ENCODE results near the gene MAN1B1.

DNA sequence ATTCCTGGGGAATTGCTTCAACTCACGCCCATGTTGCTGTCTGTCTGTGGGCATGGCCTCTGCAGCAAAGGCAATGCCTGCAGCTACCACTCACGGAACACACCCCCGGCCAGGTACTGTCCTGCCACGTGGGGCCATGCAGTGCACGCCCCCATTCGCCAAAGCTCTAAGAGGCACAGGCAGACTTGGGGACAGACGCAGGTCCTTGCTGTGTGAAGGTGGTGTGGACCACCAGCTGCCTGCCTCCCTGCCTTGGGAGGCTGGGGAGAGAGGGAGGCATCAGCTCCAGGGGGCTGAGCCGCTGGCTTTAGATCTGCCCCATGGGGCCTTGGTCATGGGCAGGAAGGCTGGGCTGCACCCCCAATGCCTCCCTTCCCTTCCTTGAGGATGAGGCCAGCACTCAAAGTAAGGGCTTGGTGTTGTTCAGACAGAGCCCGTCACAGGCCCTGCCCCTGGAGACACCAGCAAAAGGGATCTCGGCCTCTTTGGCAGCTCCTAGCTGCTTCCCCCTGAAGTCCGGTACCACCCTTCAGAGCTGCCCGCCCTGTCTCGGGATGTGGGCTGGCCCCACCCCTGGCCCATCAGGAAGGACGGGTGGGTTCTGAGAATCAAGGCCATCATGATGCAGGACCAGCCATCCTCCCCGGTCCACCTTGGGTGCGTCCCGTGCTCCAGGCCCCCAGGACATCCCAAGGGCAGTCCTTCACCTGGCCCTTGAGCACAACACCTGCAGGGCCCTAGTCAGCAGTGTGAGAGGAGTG lies 54.4 kb downstream of the MAN1B1 start:
- TF ChIP-seq, protein P1, sequence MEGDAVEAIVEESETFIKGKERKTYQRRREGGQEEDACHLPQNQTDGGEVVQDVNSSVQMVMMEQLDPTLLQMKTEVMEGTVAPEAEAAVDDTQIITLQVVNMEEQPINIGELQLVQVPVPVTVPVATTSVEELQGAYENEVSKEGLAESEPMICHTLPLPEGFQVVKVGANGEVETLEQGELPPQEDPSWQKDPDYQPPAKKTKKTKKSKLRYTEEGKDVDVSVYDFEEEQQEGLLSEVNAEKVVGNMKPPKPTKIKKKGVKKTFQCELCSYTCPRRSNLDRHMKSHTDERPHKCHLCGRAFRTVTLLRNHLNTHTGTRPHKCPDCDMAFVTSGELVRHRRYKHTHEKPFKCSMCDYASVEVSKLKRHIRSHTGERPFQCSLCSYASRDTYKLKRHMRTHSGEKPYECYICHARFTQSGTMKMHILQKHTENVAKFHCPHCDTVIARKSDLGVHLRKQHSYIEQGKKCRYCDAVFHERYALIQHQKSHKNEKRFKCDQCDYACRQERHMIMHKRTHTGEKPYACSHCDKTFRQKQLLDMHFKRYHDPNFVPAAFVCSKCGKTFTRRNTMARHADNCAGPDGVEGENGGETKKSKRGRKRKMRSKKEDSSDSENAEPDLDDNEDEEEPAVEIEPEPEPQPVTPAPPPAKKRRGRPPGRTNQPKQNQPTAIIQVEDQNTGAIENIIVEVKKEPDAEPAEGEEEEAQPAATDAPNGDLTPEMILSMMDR (IDR thresholded peaks at IDR 0.05; ENCODE audit: insufficient read depth, low read length), result no peak
- TF ChIP-seq, protein P2, sequence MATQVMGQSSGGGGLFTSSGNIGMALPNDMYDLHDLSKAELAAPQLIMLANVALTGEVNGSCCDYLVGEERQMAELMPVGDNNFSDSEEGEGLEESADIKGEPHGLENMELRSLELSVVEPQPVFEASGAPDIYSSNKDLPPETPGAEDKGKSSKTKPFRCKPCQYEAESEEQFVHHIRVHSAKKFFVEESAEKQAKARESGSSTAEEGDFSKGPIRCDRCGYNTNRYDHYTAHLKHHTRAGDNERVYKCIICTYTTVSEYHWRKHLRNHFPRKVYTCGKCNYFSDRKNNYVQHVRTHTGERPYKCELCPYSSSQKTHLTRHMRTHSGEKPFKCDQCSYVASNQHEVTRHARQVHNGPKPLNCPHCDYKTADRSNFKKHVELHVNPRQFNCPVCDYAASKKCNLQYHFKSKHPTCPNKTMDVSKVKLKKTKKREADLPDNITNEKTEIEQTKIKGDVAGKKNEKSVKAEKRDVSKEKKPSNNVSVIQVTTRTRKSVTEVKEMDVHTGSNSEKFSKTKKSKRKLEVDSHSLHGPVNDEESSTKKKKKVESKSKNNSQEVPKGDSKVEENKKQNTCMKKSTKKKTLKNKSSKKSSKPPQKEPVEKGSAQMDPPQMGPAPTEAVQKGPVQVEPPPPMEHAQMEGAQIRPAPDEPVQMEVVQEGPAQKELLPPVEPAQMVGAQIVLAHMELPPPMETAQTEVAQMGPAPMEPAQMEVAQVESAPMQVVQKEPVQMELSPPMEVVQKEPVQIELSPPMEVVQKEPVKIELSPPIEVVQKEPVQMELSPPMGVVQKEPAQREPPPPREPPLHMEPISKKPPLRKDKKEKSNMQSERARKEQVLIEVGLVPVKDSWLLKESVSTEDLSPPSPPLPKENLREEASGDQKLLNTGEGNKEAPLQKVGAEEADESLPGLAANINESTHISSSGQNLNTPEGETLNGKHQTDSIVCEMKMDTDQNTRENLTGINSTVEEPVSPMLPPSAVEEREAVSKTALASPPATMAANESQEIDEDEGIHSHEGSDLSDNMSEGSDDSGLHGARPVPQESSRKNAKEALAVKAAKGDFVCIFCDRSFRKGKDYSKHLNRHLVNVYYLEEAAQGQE (IDR thresholded peaks at IDR 0.05; ENCODE audit: insufficient replicate concordance, low read depth), result no peak
